Stimulated activated CD8-positive, alpha-beta memory T cell treated with anti-CD3 and anti-CD28 coated beads, Interleukin-4, amount 100 ng/mL, for 48 hours (primary cell): ENCODE measurements around the gene CELF5.

ENCODE experiments used
- DNase-seq: peaks from one replicate; pipeline ENCODE4 v3.0.0-alpha.2; 2020

The CELF5 gene

DNA sequence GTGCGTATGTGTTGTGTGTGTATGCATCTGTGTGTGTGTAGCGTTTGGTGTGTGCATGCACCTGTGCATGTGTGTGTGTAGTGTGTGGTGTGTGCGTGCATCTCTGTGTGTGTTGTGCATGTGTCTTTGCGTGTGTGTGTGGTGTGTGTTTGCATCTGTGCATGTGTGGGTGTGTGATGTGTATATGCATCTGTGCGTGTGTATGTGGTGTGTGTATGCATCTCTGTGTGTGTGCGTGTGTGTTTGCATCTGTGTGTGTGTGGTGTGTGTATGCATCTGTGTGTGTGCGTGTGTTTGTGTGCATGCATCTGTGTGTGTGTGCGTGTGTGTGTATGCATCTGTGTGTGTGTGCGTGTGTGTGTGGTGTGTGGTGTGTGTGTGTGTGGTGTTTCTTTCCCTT, 20.6 kb downstream of the CELF5 start:
- DNase-seq = no peak

GRCh38 chr19:3248728-3249326, 24.4 kb downstream of the CELF5 start:
- DNase-seq = no peak

DNA sequence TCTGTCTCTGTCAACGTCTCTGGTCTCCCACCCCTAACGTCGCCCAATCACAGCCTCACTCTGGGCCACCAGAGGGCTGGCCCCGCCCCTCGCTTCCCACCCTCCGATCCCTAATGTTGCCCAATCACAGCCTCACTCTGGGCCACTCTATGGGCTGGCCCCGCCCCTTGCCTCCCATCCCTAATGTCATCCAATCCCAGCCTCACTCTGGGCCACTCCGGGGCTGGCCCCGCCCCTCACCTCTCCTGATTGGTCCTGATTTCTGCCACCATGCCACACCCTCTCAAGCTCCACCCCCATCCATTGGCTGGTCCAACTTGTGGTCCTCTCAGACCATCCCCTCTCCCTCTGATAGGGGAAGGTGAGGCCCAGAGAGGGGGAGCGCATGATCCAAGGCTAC, 24.9 kb downstream of the CELF5 start:
- DNase-seq = peak; percentile 39

- peak; percentile 69 for DNase-seq
These were observed 26.2 kb downstream of the CELF5 start for GRCh38 chr19:3250675-3251074.

DNA sequence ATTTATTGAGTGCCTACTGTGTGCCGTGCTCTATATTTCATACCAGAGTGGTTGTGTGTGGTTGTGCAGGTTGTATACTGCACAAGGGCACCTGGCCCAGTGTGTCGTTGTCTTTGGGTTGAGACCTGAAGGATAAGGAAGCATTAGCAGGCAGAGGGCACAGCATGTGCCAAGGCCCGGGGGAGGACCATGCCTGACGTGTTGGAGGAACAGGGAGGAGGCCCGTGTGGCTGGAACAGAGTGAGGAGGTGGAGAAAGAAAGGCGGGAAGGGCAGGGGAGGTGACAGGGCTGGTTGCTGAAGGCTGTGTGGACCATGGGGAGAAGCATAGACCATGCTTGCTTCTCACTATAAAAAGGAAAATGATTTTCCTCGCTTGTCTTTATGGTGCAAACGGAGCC, 26.8 kb downstream of the CELF5 start:
- no peak for DNase-seq

DNA sequence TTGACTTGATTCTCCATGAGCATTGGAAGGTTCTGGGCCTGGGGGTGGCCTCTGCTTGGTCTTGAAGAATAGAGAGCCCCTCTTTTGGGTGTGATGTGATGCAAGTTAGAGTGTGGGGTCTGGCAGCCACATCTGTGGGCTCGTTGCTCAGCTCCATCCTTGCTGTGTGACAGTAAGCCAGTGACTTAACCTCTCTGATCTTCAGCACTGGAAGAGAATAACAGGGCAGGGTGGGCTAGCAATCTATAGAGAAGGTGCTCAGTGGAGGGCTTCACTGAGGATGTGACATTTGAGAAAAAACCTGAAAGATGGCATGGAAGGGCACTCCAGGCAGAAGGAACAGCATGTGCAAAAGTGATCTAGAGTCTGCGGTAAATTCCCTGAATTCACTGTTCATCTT, 28.2 kb downstream of the CELF5 start:
- DNase-seq = no peak

GRCh38 chr19:3253270-3253669, 28.8 kb downstream of the CELF5 start:
- DNase-seq = no peak

DNA sequence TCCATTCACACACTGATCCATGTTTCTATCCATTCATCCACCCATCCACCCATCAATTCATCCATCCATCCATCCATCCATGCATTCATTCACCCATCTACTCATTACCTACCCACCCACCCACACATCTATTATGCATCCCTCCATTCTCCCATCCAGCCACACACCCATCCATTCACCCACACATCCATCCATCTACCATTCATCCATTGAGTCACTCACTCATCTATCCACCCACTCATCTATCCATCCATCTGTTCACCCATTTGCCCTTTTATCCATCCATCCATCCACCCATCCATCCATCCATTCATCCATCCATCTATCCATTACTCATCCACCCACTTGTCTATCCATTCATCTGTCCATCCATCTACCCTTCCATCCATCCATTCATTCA, 30.1 kb downstream of the CELF5 start:
- no peak for DNase-seq

DNA sequence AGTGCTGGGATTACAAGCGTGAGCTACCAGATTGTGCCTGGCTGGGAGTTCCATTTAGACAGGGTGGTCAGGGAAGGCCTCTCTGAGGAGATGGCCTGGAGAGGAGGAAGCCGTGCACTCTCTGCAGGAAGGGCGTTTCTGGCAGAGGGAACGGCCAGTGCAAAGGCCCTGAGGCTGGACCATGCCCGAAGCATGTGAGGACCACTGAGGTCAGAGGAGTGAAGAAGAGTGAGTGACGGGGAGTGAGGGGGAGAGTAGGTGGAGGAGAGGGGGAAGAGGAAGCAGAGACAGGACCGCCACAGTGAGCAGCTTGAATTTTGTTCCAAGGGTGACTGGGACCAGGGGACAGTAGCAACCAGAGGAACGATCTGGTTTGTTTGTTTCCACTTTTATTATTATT, 32.6 kb downstream of the CELF5 start:
- no peak for DNase-seq

- DNase-seq = no peak
These were observed 37.9 kb downstream of the CELF5 start for GRCh38 chr19:3262362-3262761.

DNA sequence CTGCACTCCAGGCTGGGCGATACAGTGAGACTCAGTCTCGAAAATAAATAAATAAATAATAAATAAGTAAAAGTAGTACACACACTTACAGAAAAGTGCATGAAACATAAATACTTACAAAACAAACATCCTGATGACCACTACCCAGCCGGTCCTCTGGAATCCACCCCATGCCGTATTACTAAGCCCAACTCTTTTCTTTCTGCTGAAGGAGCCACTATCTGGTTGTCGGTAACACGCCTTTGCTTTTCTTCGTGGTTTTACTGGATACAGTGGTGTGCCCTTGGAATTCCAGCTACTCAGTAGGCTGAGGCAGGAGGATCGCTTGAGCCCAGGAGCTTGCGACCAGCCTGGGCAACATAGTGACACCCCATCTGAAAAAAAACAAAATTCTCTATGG, 39.4 kb downstream of the CELF5 start:
- no peak for DNase-seq

DNA sequence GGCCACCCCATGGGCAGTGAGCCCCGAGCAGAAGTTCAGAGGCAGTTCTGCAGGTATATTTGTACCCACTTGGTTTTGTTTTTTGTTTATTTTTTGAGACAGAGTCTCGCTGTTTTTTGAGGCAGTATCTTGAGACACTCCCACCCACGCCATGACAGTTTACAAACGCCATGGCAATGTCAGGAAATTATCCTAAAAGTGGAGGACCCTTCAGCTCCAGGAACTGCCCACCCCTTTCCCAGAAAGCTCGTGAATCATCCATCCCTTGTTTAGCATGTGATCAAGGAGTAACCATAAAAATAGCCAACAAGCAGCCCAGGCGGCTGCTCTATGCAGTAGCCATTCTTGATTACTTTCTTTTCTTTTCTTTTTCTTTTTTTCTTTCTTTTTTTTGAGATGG, 41.0 kb downstream of the CELF5 start:
- no peak for DNase-seq

DNA sequence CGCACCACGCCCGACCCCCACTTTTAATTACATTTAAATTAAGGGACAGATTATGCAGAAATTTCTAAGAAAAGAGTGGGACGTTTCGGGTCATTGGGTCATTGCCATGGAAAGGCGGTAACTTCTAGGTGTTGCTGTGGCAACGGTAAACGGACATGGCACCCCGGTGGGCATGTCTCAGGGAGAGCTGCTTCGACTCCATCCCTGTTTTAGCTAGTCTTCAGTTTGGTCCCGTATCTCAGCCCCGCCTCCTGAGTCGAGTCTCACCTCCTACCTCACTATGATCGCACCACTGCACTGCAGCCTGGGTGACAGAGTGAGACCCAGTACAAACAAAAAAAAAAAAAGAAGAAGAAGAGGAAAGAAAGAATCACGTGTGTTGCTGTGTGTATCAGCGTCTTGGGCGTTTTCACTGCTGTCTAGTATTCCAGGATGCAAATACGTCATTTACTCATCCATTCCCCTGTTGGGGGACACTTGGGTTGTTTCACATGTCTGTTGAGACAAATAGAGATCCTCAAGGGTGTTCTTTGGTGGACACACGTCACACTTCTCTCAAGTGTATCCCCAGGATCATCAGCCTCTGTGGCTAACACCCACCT, 41.7 kb downstream of the CELF5 start:
- no peak for DNase-seq

GRCh38 chr19:3266792-3267514, 42.5 kb downstream of the CELF5 start:
- DNase-seq = no peak

DNA sequence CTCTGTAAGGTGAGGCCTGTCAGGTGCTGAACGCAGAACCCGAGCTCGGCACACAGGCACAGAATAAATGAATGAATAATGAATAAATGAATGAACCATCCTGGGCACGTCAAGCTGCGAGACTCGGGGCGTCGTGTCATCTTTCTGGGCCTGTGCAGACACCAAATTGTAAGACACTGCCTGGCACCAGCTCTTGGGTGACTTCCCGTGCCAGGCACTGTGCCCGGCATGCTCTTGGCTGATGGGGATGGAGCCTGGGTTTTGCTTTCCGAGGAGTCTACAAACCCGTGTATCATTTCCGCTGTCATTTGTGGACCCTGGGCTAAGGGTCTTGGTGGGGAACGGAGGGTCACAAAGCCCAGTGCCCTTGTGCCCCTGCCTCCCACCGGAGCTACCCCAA, 43.9 kb downstream of the CELF5 start:
- no peak for DNase-seq

- no peak for DNase-seq
These were observed 44.3 kb downstream of the CELF5 start for GRCh38 chr19:3268763-3269162.

DNA sequence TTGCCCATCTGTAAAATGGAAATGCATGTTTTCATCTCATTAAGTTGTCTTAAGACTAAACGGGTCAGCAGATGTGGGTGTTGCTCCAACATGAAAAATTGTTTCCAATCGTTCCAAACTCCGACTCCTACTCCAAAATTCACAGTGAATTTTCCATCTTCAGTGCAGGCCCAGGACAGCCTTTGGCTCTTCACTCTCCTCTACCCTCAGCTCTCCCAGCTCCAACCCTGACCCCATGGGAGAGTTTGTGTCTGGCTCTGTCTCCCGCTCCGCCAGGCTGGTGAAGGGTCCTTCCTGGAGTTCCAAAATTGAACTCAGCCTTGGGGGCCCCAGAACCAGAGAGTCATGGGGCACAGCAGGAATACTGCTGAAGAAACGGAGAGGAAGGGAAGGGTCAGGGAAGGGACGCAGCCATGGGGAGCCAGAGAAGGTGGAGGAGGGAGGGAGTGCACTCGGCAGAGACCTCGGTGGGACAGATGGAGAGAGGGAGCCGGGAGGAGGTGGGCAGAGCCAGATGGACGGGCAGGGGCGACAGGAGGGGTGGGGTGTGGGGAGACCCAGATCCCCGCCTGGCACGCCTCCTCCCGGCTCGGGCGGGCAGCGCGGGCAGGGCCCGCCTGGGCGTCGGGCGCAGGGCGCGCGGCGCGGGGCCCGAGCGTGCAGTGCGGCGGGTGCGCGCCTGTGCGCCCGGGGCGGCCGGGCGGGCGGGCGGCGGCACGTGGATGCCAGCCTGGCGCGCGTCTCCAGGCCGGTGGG, 45.6 kb downstream of the CELF5 start:
- no peak for DNase-seq

DNA sequence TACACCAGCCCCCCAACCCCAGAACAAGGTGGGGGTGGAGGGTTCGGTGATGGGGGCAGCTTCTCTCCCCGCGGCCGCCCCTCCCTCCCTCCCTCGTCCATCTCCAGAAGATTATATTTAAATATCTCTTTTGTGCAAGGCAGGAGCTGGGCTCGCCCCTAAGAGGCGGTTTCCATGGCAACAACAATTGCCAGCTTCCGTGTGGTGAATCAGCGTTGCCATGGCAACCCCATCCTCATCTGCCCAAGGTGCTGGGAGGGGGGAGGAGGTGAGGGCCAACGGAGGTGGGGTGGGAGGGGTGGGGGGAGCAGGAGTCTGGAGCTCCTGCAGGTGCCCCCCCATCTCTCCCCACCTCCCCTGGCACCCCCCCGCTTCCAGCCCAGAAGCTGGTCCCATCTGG, 46.4 kb downstream of the CELF5 start:
- DNase-seq = peak; percentile 62

DNA sequence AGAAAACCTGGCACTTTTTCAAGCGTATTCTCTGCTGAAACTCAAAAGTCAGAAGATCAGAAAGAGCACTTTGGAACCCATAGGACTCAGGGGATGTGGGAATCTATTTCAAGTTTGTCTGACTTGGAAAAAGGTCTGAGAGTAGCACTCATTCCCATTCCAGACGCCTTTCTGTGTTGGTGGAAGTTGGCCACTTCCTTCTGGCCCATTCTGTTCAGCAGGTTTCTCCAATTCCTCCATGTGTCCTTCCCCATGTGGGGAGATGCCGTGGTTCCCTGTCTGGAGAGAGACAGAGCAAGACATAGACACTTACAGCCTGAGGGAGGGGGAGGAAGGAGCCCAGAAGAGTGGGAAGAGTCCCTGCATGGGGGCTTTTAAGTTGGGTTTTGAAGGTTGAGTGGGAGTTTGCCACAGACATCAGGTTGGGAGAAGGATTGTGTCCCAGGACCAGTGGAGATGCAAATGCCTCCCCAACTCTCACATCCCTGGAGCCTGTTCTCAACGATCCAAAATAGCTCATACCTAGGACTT, 48.0 kb downstream of the CELF5 start:
- no peak for DNase-seq

GRCh38 chr19:3272952-3273351, 48.5 kb downstream of the CELF5 start:
- no peak for DNase-seq

DNA sequence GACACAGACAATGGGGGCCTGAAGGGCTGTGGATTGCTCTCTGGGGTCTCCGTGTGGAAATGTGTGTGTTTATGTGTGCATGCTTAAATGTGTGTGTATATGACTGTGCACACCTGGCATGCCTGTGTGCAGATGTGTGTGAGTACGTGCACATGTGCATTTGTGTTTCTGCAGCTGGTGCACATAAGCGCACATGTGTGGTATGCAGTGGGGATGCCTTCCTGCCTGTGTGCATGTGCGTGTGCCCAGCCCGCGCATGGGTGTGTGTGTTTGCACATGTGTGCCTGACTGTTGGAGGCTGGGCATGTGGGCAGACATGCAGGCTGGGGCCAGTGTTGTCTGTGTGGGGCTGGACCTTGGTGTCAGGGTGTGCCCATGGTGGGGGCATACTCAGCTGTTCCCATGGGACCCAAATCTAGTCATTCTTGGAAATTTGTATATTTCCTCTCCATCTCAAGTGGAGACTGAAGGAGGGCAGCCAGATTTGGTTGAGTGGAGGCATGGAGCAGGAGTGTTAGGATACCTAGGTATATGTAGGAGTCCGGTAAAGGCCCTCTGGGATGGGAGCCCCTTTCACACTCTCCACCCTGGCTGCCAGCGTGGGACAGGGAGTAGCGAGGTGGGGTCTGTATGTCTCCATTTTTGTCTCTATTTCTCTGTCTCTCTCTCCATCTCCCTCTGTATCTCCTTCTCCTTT, 49.9 kb downstream of the CELF5 start:
- DNase-seq = no peak

- DNase-seq = peak; percentile 83
These were observed 50.6 kb downstream of the CELF5 start for GRCh38 chr19:3274942-3275582.
